ENCODE data around the gene GTPBP10.

The GTPBP10 gene

DNA sequence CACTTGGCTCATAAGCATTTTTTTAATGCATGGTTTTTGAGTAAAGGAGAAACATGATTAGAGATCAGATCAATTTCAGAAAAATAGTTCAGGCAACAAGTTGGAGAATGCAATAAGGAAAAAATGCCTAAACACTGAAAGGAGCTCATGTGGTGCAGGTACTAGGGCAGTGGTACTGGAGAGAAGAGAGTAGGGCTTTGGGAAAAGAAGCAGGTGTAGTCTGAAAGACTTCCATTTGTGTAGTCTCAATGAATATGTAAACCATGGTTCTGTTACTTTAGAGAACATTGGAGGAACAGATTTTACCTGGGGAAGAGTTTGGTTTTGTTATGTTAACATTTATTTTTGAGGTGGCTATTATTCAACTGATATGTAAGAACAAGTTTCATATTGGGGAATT is 5.5 kb downstream of the GTPBP10 start:
- Histone ChIP-seq H3K4me1 (ENCODE audit: control insufficient read depth, low read length) (peaks cover 8% of the 10 kb centered on the region), H3F3A (ENCODE audit: control insufficient read depth, insufficient read depth) (no peaks in the 10 kb centered on the region), H3K27me3 (ENCODE audit: control insufficient read depth, low read length) (no peaks in the 10 kb centered on the region), H3K4me2 (ENCODE audit: low read length) (no peak overlapping the region), H3K9me2 (replicated peaks; ENCODE audit: control insufficient read depth, low read length) (no peaks in the 10 kb centered on the region), H3K36me3 (ENCODE audit: control insufficient read depth, low read length) (peaks cover 87% of the 10 kb centered on the region), H3K79me2 (ENCODE audit: control insufficient read depth, low read length) (peaks cover 78% of the 10 kb centered on the region), H3K27ac (ENCODE audit: low read depth, low read length) (no peak overlapping the region), H3K4me3 (ENCODE audit: low read length) (no peak overlapping the region), H4K20me1 (ENCODE audit: control insufficient read depth, insufficient read depth, low read depth, low read length) (no peaks in the 10 kb centered on the region), H3K9me3 (ENCODE audit: control insufficient read depth, insufficient read depth, low read length) (peaks cover 13% of the 10 kb centered on the region; the same call in 1 of the 2 replicates)
- TF ChIP-seq, protein P1, sequence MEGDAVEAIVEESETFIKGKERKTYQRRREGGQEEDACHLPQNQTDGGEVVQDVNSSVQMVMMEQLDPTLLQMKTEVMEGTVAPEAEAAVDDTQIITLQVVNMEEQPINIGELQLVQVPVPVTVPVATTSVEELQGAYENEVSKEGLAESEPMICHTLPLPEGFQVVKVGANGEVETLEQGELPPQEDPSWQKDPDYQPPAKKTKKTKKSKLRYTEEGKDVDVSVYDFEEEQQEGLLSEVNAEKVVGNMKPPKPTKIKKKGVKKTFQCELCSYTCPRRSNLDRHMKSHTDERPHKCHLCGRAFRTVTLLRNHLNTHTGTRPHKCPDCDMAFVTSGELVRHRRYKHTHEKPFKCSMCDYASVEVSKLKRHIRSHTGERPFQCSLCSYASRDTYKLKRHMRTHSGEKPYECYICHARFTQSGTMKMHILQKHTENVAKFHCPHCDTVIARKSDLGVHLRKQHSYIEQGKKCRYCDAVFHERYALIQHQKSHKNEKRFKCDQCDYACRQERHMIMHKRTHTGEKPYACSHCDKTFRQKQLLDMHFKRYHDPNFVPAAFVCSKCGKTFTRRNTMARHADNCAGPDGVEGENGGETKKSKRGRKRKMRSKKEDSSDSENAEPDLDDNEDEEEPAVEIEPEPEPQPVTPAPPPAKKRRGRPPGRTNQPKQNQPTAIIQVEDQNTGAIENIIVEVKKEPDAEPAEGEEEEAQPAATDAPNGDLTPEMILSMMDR (IDR thresholded peaks at IDR 0.05; ENCODE audit: low read depth, low read length, poor library complexity, severe bottlenecking) = no peak
- TF ChIP-seq EZH2phosphoT487 (IDR thresholded peaks at IDR 0.05; ENCODE audit: borderline replicate concordance, low read length) = no peak

DNA sequence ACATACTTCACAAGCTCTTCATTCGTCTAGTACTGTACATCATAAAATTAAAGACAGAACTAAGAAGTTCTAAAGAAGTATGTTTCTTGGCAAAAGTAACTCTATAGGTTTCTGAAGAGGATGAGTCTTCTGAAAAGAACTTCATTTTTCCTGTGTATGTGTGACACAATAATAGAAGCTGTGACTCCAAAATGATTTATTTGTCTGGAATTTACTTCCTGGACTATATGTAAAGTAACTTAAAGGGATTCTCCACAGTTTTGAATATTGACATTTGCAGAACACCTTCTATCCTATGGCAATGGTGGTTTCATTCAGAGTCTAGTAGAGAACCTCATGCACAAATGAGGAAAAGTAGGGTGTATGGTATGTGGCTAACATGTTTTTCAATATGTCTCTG is 36.9 kb downstream of the GTPBP10 start:
- Histone ChIP-seq H3F3A (ENCODE audit: control insufficient read depth, insufficient read depth) (no peaks in the 10 kb centered on the region), H3K9me2 (replicated peaks; ENCODE audit: control insufficient read depth, low read length) (no peaks in the 10 kb centered on the region), H3K9me3 (ENCODE audit: control insufficient read depth, insufficient read depth, low read length) (no peaks in the 10 kb centered on the region), H3K79me2 (ENCODE audit: control insufficient read depth, low read length) (no peaks in the 10 kb centered on the region), H3K4me2 (ENCODE audit: low read length) (no peak overlapping the region), H4K20me1 (ENCODE audit: control insufficient read depth, insufficient read depth, low read depth, low read length) (no peaks in the 10 kb centered on the region), H3K27ac (ENCODE audit: low read depth, low read length) (no peak overlapping the region), H3K4me1 (ENCODE audit: control insufficient read depth, low read length) (no peaks in the 10 kb centered on the region), H3K4me3 (ENCODE audit: low read length) (no peak overlapping the region), H3K36me3 (ENCODE audit: control insufficient read depth, low read length) (peaks cover 85% of the 10 kb centered on the region), H3K27me3 (ENCODE audit: control insufficient read depth, low read length) (no peaks in the 10 kb centered on the region)
- TF ChIP-seq EZH2phosphoT487 (IDR thresholded peaks at IDR 0.05; ENCODE audit: borderline replicate concordance, low read length) = no peak
- TF ChIP-seq, protein P1 (IDR thresholded peaks at IDR 0.05; ENCODE audit: low read depth, low read length, poor library complexity, severe bottlenecking) = no peak

DNA sequence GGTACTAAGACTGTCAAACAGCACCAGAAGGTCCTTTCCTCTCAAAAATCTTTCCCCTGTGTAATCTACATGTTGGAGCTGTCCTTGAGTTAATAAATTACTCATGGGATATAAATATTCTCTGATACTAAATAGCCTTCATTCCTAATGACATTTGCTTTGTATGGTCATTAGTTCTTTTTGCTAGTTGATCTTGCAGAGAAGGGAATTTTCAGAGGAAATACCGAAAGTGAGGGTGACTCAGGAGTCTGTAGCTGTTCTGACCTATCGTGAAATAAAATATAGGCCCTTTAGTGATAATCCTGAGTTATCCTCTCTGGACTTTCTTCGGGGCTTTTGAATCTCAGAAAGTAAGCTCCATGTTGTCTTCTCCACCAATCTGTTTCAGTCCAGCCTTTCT is 37.3 kb downstream of the GTPBP10 start:
- H3K4me2 ChIP-seq (ENCODE audit: low read length) = no peak overlapping the region
- TF ChIP-seq, protein P1 (IDR thresholded peaks at IDR 0.05; ENCODE audit: low read depth, low read length, poor library complexity, severe bottlenecking) = no peak
- no peak for TF ChIP-seq EZH2phosphoT487 (IDR thresholded peaks at IDR 0.05; ENCODE audit: borderline replicate concordance, low read length)
- H3K4me1 ChIP-seq (ENCODE audit: control insufficient read depth, low read length) = no peaks in the 10 kb centered on the region
- no peaks in the 10 kb centered on the region for H3K27me3 ChIP-seq (ENCODE audit: control insufficient read depth, low read length)
- H3K27ac ChIP-seq (ENCODE audit: low read depth, low read length) = no peak overlapping the region
- peaks cover 80% of the 10 kb centered on the region for H3K36me3 ChIP-seq (ENCODE audit: control insufficient read depth, low read length)
- no peaks in the 10 kb centered on the region for H3K79me2 ChIP-seq (ENCODE audit: control insufficient read depth, low read length)
- no peaks in the 10 kb centered on the region for H3K9me3 ChIP-seq (ENCODE audit: control insufficient read depth, insufficient read depth, low read length)
- H3K9me2 ChIP-seq (replicated peaks; ENCODE audit: control insufficient read depth, low read length) = no peaks in the 10 kb centered on the region
- H3K4me3 ChIP-seq (ENCODE audit: low read length) = no peak overlapping the region
- H4K20me1 ChIP-seq (ENCODE audit: control insufficient read depth, insufficient read depth, low read depth, low read length) = no peaks in the 10 kb centered on the region
- H3F3A ChIP-seq (ENCODE audit: control insufficient read depth, insufficient read depth) = no peaks in the 10 kb centered on the region

DNA sequence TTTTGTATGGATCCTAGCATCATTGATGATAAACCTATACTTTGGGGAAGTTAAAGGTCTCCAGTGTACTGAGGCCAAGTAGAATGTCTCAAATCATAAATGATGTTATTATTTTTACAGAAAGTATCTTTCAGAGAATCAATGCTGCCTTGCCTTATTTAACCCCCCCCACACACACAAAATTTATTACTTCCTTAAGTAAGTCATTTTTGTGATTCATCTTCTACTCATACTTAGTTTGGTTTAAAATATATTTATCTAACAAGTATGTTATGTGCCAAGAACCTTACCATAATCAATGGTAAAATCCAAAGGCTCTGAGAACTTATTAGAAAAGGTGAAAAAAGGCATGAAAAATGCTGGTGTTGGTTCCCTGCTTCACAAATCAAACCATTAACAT is 37.9 kb downstream of the GTPBP10 start:
- Histone ChIP-seq H3K9me2 (replicated peaks; ENCODE audit: control insufficient read depth, low read length) (no peaks in the 10 kb centered on the region), H3K4me3 (ENCODE audit: low read length) (no peak overlapping the region), H3K4me1 (ENCODE audit: control insufficient read depth, low read length) (no peaks in the 10 kb centered on the region), H4K20me1 (ENCODE audit: control insufficient read depth, insufficient read depth, low read depth, low read length) (no peaks in the 10 kb centered on the region), H3K27ac (ENCODE audit: low read depth, low read length) (no peak overlapping the region), H3K9me3 (ENCODE audit: control insufficient read depth, insufficient read depth, low read length) (no peaks in the 10 kb centered on the region), H3F3A (ENCODE audit: control insufficient read depth, insufficient read depth) (no peaks in the 10 kb centered on the region), H3K27me3 (ENCODE audit: control insufficient read depth, low read length) (no peaks in the 10 kb centered on the region), H3K4me2 (ENCODE audit: low read length) (no peak overlapping the region), H3K36me3 (ENCODE audit: control insufficient read depth, low read length) (peaks cover 75% of the 10 kb centered on the region), H3K79me2 (ENCODE audit: control insufficient read depth, low read length) (no peaks in the 10 kb centered on the region)
- TF ChIP-seq EZH2phosphoT487 (IDR thresholded peaks at IDR 0.05; ENCODE audit: borderline replicate concordance, low read length) = no peak
- TF ChIP-seq, protein P1 (IDR thresholded peaks at IDR 0.05; ENCODE audit: low read depth, low read length, poor library complexity, severe bottlenecking) = no peak

All from DOHH2 (cell line).